ENCODE results near the gene COL18A1.

- TF ChIP-seq CTCF (IDR thresholded peaks at IDR 0.05; ENCODE audit: control extremely low read depth in 1 of 3, insufficient read depth in 1 of 3, low read depth in 1 of 3, low read length in 3 of 3) (no peak), TAF1 (IDR thresholded peaks at IDR 0.05; ENCODE audit: low read depth, low read length) (no peak), POLR2AphosphoS5 (IDR thresholded peaks at IDR 0.05; ENCODE audit: low read depth, low read length) (no peak), CBX8 (IDR thresholded peaks at IDR 0.05; ENCODE audit: borderline replicate concordance, low read depth, low read length) (no peak), CEBPB (IDR thresholded peaks at IDR 0.05; ENCODE audit: low read depth, low read length) (no peak), SP1 (IDR thresholded peaks at IDR 0.05; ENCODE audit: low read depth, low read length) (no peak), POLR2A (IDR thresholded peaks at IDR 0.05; ENCODE audit: control extremely low read depth in 1 of 2, low read depth in 2 of 2, low read length in 2 of 2) (no peak), EZH2 (IDR thresholded peaks at IDR 0.05; ENCODE audit: low read depth, low read length, severe bottlenecking) (no peak), ATF2 (IDR thresholded peaks at IDR 0.05; ENCODE audit: low read length) (no peak), HDAC2 (IDR thresholded peaks at IDR 0.05; ENCODE audit: borderline replicate concordance in 1 of 2, low read depth in 2 of 2, low read length in 2 of 2) (no peak)
- TF ChIP-seq, protein P1, sequence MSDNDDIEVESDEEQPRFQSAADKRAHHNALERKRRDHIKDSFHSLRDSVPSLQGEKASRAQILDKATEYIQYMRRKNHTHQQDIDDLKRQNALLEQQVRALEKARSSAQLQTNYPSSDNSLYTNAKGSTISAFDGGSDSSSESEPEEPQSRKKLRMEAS (IDR thresholded peaks at IDR 0.05) = no peak
Observed at GRCh38 chr21:45380566-45380965, 24.4 kb upstream of the COL18A1 start.

All from H1 (cell line).